Measurements from ENCODE around the gene SSPN. TPM values are rescaled to one million over a fixed set of nuclear protein-coding genes. Genes with fewer than 3 reads are reported as not detected.

Gene SSPN
- total and polyA plus RNA-seq, 9 of the 15 experiments (the other 6 are each of a cell fraction or from before 2014, with no cell fraction given), result 0.40 TPM; not detected in 8

DNA sequence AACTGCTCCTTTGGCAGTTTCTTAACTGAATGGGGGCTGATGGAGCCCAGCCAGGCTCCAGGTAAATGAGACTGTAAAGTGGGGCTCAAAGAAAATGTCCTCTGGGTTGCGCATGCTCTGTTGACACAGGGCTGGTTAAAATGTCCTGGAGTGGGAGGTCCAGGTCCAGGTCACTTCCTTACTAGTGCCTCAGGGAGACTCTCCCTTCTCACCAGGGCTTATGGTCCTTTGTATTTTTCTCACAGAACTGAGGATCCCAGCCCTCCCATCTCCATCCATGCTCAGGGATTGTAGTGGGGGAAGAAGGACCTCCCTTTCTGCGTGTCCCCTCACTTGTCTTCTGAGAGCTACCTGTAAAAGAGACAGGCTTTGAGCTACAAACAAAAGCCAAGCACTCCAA lies 77.5 kb downstream of the SSPN start:
- intact Hi-C loops (cut with micrococcal nuclease), result no loop called here
- no peak overlapping the region for H3K4me2 ChIP-seq (ENCODE audit: insufficient read depth, low read length)
- WGBS (ENCODE audit: insufficient coverage, low coverage, missing lambda C conversion rate), result 88% methylated on average over 2 of the region's 2 CpGs
- TF ChIP-seq, protein P1, sequence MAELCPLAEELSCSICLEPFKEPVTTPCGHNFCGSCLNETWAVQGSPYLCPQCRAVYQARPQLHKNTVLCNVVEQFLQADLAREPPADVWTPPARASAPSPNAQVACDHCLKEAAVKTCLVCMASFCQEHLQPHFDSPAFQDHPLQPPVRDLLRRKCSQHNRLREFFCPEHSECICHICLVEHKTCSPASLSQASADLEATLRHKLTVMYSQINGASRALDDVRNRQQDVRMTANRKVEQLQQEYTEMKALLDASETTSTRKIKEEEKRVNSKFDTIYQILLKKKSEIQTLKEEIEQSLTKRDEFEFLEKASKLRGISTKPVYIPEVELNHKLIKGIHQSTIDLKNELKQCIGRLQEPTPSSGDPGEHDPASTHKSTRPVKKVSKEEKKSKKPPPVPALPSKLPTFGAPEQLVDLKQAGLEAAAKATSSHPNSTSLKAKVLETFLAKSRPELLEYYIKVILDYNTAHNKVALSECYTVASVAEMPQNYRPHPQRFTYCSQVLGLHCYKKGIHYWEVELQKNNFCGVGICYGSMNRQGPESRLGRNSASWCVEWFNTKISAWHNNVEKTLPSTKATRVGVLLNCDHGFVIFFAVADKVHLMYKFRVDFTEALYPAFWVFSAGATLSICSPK (IDR thresholded peaks at IDR 0.05; ENCODE audit: borderline replicate concordance), result no peak
- TF ChIP-seq ARID1B (IDR thresholded peaks at IDR 0.05), result no peak
- no peak for TF ChIP-seq SETDB1 (IDR thresholded peaks at IDR 0.05; ENCODE audit: low read length)
- TF ChIP-seq CTBP1 (IDR thresholded peaks at IDR 0.05; ENCODE audit: borderline replicate concordance), result no peak
- TF ChIP-seq MEF2A (IDR thresholded peaks at IDR 0.05; ENCODE audit: control insufficient read depth, low read depth, low read length), result no peak
- no peak for TF ChIP-seq EZH2 (IDR thresholded peaks at IDR 0.05; ENCODE audit: borderline replicate concordance, low read depth, low read length)
- TF ChIP-seq, protein P2, sequence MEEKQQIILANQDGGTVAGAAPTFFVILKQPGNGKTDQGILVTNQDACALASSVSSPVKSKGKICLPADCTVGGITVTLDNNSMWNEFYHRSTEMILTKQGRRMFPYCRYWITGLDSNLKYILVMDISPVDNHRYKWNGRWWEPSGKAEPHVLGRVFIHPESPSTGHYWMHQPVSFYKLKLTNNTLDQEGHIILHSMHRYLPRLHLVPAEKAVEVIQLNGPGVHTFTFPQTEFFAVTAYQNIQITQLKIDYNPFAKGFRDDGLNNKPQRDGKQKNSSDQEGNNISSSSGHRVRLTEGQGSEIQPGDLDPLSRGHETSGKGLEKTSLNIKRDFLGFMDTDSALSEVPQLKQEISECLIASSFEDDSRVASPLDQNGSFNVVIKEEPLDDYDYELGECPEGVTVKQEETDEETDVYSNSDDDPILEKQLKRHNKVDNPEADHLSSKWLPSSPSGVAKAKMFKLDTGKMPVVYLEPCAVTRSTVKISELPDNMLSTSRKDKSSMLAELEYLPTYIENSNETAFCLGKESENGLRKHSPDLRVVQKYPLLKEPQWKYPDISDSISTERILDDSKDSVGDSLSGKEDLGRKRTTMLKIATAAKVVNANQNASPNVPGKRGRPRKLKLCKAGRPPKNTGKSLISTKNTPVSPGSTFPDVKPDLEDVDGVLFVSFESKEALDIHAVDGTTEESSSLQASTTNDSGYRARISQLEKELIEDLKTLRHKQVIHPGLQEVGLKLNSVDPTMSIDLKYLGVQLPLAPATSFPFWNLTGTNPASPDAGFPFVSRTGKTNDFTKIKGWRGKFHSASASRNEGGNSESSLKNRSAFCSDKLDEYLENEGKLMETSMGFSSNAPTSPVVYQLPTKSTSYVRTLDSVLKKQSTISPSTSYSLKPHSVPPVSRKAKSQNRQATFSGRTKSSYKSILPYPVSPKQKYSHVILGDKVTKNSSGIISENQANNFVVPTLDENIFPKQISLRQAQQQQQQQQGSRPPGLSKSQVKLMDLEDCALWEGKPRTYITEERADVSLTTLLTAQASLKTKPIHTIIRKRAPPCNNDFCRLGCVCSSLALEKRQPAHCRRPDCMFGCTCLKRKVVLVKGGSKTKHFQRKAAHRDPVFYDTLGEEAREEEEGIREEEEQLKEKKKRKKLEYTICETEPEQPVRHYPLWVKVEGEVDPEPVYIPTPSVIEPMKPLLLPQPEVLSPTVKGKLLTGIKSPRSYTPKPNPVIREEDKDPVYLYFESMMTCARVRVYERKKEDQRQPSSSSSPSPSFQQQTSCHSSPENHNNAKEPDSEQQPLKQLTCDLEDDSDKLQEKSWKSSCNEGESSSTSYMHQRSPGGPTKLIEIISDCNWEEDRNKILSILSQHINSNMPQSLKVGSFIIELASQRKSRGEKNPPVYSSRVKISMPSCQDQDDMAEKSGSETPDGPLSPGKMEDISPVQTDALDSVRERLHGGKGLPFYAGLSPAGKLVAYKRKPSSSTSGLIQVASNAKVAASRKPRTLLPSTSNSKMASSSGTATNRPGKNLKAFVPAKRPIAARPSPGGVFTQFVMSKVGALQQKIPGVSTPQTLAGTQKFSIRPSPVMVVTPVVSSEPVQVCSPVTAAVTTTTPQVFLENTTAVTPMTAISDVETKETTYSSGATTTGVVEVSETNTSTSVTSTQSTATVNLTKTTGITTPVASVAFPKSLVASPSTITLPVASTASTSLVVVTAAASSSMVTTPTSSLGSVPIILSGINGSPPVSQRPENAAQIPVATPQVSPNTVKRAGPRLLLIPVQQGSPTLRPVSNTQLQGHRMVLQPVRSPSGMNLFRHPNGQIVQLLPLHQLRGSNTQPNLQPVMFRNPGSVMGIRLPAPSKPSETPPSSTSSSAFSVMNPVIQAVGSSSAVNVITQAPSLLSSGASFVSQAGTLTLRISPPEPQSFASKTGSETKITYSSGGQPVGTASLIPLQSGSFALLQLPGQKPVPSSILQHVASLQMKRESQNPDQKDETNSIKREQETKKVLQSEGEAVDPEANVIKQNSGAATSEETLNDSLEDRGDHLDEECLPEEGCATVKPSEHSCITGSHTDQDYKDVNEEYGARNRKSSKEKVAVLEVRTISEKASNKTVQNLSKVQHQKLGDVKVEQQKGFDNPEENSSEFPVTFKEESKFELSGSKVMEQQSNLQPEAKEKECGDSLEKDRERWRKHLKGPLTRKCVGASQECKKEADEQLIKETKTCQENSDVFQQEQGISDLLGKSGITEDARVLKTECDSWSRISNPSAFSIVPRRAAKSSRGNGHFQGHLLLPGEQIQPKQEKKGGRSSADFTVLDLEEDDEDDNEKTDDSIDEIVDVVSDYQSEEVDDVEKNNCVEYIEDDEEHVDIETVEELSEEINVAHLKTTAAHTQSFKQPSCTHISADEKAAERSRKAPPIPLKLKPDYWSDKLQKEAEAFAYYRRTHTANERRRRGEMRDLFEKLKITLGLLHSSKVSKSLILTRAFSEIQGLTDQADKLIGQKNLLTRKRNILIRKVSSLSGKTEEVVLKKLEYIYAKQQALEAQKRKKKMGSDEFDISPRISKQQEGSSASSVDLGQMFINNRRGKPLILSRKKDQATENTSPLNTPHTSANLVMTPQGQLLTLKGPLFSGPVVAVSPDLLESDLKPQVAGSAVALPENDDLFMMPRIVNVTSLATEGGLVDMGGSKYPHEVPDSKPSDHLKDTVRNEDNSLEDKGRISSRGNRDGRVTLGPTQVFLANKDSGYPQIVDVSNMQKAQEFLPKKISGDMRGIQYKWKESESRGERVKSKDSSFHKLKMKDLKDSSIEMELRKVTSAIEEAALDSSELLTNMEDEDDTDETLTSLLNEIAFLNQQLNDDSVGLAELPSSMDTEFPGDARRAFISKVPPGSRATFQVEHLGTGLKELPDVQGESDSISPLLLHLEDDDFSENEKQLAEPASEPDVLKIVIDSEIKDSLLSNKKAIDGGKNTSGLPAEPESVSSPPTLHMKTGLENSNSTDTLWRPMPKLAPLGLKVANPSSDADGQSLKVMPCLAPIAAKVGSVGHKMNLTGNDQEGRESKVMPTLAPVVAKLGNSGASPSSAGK (IDR thresholded peaks at IDR 0.05), result no peak
- TF ChIP-seq SOX6 (IDR thresholded peaks at IDR 0.05), result no peak

More for the DNA sequence above, 77.5 kb downstream of the SSPN start:
- H3K79me2 ChIP-seq (ENCODE audit: control insufficient read depth, insufficient read depth, low read length), result no peaks in the 10 kb centered on the region
- peak overlapping the region; percentile 94; the same call in 1 of the 3 replicates for H3K27ac ChIP-seq (ENCODE audit: extremely low read depth, low read depth, low read length)
- ChIA-PET POLR2A (interaction anchor here (1.5 kb wide), 1 partner anchor 13 kb away, joined by 4 read pairs; no protein-coding TSS in a partner anchor), CTCF (ENCODE audit: low intra/inter-chr PET ratio) (no interaction called here)
- H4K20me1 ChIP-seq (replicated peaks; ENCODE audit: control insufficient read depth, insufficient read depth, low read length), result no peaks in the 10 kb centered on the region
- FAIRE-seq (no peak), ATAC-seq (no peak), DNase-seq (ENCODE audit: extremely low read depth in 1 of 4, low spot score in 3 of 4) (no peak)
- BruUV-seq (replicated peaks), result no TSS peak
- peak overlapping the region; percentile 88 for H2AFZ ChIP-seq (ENCODE audit: low read depth, low read length)
- no peak overlapping the region for H3K4me3 ChIP-seq
- peaks cover 22 to 50% of the 10 kb centered on the region in 2 experiments; a peak in 4 of 5 replicates for H3K4me1 ChIP-seq (replicated peaks in 1 of 2; ENCODE audit: control insufficient read depth in 2 of 2, insufficient read depth in 2 of 2, low read length in 2 of 2)
- H3K9me1 ChIP-seq (ENCODE audit: control insufficient read depth, insufficient read depth, low read length), result no peaks in the 10 kb centered on the region
- H3K9ac ChIP-seq (ENCODE audit: insufficient read depth in 1 of 2, low read depth in 2 of 2, low read length in 2 of 2), result no peak overlapping the region
- H3K36me3 ChIP-seq (ENCODE audit: control insufficient read depth, insufficient read depth, low read length), result no peaks in the 10 kb centered on the region
- in situ Hi-C loops (cut with MboI), result no loop called here
- no peaks in the 10 kb centered on the region for H3K27me3 ChIP-seq (ENCODE audit: control insufficient read depth in 2 of 2, insufficient read depth in 2 of 2, low read length in 2 of 2)
- no peaks in the 10 kb centered on the region for H3K9me3 ChIP-seq (replicated peaks; ENCODE audit: control insufficient read depth, insufficient read depth, low read depth, low read length)

All from K562 (cell line).